GM12892 (cell line): ENCODE measurements around the gene PEMT.

Experiments
- POLR2A ChIP-seq: IDR thresholded peaks from 2 replicates; pipeline ENCODE4 v1.6.1; 2011; ENCODE audit warnings: low read depth, low read length, control low read depth
- POLR2AphosphoS5 ChIP-seq: IDR thresholded peaks from 2 replicates; pipeline ENCODE4 v1.6.1; 2011; ENCODE audit warnings: low read depth, low read length, control low read depth

DNA sequence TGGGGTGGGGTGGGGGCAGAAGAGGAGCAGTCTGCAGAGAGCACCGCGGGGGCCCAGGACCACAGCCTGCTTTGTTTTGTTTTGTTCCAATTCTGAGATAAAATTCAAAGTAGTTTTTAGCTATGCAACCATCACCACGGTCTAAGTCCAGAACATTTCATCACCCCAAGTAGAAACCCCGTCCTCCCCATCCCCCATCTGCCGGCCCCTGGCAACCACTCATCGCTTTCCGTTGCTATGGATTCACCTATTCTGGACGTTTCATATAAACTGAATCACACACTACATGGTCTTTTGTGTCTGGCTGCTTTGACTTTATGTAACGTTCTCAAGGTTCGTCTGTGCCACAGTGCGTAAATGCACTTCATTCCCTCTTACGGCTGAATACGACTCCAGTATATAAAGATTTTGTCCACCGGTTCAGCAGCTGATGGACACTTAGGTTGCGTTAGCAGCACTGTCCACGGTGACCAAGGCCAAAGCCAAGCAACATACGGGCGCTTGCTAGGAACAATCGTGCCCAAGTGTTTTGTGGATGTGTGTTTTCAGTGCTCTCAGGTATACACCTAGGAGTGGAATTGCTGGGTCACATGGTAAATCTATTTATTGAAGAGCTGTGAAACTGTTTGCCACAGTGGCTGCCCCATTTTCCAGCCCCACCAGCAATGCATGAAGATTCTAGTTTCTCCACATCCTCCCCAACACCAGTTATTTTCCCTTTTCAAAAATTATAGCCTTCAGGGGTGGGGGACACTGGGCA, 67.6 kb downstream of the PEMT start:
- TF ChIP-seq POLR2A = no peak
- no peak for TF ChIP-seq POLR2AphosphoS5
